Left ventricle myocardium inferior (tissue), 1 donor: ENCODE measurements around the gene CCDC116. TPM values are rescaled to one million over a fixed set of nuclear protein-coding genes. Genes with fewer than 3 reads are reported as not detected.

ENCODE experiments used
- DNase-seq: peaks from one replicate; pipeline ENCODE4 v3.0.0-alpha.2; 2020
- H3K27ac ChIP-seq: fragments of 200-600 bp; replicated peaks from 2 replicates; pipeline ENCODE4 v1.8.0; 2021
- H3K27me3 ChIP-seq: fragments of 200-600 bp; 2 replicates; pipeline ENCODE4 v1.8.0; 2021; ENCODE audit warnings: low read depth
- H3K36me3 ChIP-seq: fragments of 200-600 bp; 2 replicates; pipeline ENCODE4 v1.8.0; 2021
- H3K4me1 ChIP-seq: fragments of 200-600 bp; 2 replicates; pipeline ENCODE4 v1.8.0; 2021
- H3K4me3 ChIP-seq: fragments of 200-600 bp; 2 replicates; pipeline ENCODE4 v1.8.0; 2021; ENCODE audit warnings: mild to moderate bottlenecking, moderate library complexity
- H3K9me3 ChIP-seq: fragments of 200-600 bp; replicated peaks from 2 replicates; pipeline ENCODE4 v1.8.0; 2021
- intact Hi-C: fragments of 100-400 bp; cut with micrococcal nuclease; formaldehyde crosslinking; loops from one replicate; pipeline ENCODE4 v1.11.0; 2022
- total RNA-seq: library from RNA; stranded (reverse); fragmentation: NEBNext Ultra II Directional; extraction: Animal tissue kit (Norgen Biotek cat#: 25700); gene quantifications from one replicate; pipeline ENCODE4 v1.2.1, GENCODE V29; 2021
- TF ChIP-seq, protein P1 (sequence below): fragments of 200-600 bp; IDR thresholded peaks from 2 replicates; pipeline ENCODE4 v1.8.0; 2021; ENCODE audit warnings: antibody characterized with exemption, mild to moderate bottlenecking, borderline replicate concordance
- donor health status: DM: no; HTN: yes; CAD: no; lungs with severe emphysema.

Gene CCDC116
- total RNA-seq, 1 donor from 2014 or later, result 0.11 TPM

GRCh38 chr22:21680830-21681565 is 48.4 kb downstream of the CCDC116 start:
- peaks cover 51% of the 10 kb centered on the region for H3K36me3 ChIP-seq
- no peak for DNase-seq
- no peaks in the 10 kb centered on the region for H3K9me3 ChIP-seq

GRCh38 chr22:21681566-21682370 is 49.2 kb downstream of the CCDC116 start:
- Histone ChIP-seq H3K9me3 (no peaks in the 10 kb centered on the region), H3K27me3 (no peaks in the 10 kb centered on the region), H3K36me3 (peaks cover 58% of the 10 kb centered on the region), H3K4me1 (no peaks in the 10 kb centered on the region), H3K27ac (no peak overlapping the region), H3K4me3 (no peak overlapping the region)
- TF ChIP-seq, protein P1, sequence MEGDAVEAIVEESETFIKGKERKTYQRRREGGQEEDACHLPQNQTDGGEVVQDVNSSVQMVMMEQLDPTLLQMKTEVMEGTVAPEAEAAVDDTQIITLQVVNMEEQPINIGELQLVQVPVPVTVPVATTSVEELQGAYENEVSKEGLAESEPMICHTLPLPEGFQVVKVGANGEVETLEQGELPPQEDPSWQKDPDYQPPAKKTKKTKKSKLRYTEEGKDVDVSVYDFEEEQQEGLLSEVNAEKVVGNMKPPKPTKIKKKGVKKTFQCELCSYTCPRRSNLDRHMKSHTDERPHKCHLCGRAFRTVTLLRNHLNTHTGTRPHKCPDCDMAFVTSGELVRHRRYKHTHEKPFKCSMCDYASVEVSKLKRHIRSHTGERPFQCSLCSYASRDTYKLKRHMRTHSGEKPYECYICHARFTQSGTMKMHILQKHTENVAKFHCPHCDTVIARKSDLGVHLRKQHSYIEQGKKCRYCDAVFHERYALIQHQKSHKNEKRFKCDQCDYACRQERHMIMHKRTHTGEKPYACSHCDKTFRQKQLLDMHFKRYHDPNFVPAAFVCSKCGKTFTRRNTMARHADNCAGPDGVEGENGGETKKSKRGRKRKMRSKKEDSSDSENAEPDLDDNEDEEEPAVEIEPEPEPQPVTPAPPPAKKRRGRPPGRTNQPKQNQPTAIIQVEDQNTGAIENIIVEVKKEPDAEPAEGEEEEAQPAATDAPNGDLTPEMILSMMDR, result no peak
- intact Hi-C loops, result no loop called here
- no peak for DNase-seq

More at GRCh38 chr22:21680830-21681565, 48.4 kb downstream of the CCDC116 start:
- TF ChIP-seq, protein P1, result no peak
- no peaks in the 10 kb centered on the region for H3K4me1 ChIP-seq
- no peak overlapping the region for H3K27ac ChIP-seq
- intact Hi-C loops, result no loop called here
- H3K4me3 ChIP-seq, result no peak overlapping the region
- no peaks in the 10 kb centered on the region for H3K27me3 ChIP-seq

DNA sequence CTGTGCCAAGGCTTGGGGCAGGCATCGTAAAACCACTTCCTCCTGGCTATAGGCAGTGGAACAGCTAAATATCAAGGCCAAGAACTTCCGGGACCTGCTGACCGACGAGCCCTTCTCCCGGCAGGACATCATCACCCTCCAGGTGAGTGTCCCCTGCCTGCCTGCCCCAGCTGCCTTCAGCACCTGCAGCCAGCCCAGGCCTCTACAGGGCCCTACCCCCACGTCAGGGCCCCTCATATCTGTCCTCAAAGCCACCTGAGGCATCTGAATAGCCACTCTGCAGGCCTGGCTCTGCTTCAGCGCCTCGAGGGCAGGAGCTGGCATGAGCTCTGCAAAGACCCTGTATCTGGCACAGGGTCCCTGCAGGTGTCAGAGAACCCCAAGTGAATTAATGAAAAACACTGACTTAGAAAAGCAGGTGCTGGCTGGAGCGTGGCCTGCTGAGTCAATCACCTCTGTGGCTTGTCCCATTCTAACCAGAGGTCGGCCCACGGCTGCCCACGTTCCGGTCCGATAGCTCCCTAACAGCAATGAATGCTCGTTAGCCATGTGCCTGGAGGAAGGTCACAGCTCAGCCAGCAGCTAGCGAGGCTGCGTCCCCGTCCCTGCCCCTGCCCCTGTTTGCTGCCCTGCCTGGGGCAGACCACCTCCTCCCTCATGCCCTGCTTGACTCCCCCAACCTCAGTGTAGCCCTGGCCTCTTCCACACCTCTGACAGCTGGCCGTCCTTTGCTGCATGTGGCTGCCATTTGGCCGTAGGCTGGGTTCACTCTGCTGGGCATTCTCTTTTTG is 50.0 kb downstream of the CCDC116 start:
- DNase-seq, result no peak
- intact Hi-C loops, result no loop called here
- peaks cover 66% of the 10 kb centered on the region for H3K36me3 ChIP-seq

DNA sequence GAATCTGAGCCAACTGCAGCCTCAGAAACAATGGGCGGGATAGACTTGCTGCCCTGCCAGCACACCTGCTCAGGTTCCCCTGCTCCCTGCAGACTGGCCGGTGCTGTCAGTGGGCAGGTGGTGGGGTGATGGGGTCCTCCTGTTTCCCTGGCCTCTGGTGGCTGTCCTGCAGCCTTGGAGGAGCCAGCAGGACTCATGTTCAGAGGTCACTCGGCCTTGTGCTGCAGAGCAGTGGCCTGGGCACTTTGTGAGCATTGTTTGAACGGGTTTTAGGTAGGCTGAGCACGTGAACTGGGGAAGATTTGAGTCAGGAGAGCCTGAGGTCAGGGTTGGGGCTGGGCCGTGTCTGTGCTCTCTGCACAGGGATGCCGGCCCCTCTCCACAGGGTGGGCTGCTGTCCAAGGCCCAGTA is 50.8 kb downstream of the CCDC116 start:
- TF ChIP-seq, protein P1, result no peak
- peaks cover 74% of the 10 kb centered on the region for H3K36me3 ChIP-seq
- no peak for DNase-seq
- no peaks in the 10 kb centered on the region for H3K9me3 ChIP-seq
- H3K4me1 ChIP-seq, result no peaks in the 10 kb centered on the region
- intact Hi-C loops, result no loop called here
- H3K4me3 ChIP-seq, result no peak overlapping the region
- no peak overlapping the region for H3K27ac ChIP-seq
- no peaks in the 10 kb centered on the region for H3K27me3 ChIP-seq

More for the DNA sequence above, 50.0 kb downstream of the CCDC116 start:
- Histone ChIP-seq H3K9me3 (no peaks in the 10 kb centered on the region), H3K4me3 (no peak overlapping the region), H3K27ac (no peak overlapping the region), H3K4me1 (no peaks in the 10 kb centered on the region), H3K27me3 (no peaks in the 10 kb centered on the region)
- TF ChIP-seq, protein P1, result no peak

DNA sequence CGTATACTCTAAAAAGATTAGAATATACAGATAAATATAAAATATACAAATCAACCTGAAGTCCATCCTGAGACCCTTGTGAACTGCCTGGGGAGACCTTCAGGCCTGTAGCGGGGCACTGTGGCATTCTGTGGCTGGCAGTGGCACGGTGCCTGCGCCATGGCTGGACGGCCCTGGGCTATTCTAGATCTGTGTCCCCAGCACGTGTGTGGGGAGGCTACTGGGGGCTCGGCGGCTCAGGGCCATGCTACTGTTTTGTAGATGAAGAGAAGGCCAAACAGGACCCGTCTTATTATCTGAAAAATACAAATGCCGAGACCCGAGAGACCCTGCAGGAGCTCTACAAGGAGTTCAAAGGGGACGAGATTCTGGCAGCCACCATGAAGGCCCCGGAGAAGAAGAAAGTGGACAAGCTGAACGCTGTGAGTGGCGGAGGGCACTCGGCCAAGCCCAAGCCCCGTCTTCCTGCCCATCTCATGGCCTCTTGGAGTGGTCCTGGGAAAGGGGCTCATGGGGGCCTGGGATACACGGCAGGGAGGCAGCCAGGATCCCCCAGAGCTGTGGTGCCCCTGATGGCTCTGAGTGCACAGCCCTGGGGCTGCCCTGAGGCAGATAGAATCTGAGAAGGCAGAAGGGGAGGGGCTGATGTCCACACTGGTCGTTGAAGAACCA is 52.1 kb downstream of the CCDC116 start:
- Histone ChIP-seq H3K36me3 (peaks cover 85% of the 10 kb centered on the region), H3K27me3 (no peaks in the 10 kb centered on the region), H3K9me3 (no peaks in the 10 kb centered on the region), H3K27ac (no peak overlapping the region), H3K4me1 (no peaks in the 10 kb centered on the region), H3K4me3 (no peak overlapping the region)
- no peak for DNase-seq
- intact Hi-C loops, result no loop called here
- TF ChIP-seq, protein P1, result no peak
